ENCODE data around the gene UBA5. TPM values are rescaled to one million over a fixed set of nuclear protein-coding genes. Genes with fewer than 3 reads are reported as not detected.

Gene UBA5
- total and polyA plus RNA-seq, 8 donors: 32.2 to 49.0 (median 37.7) TPM

DNA sequence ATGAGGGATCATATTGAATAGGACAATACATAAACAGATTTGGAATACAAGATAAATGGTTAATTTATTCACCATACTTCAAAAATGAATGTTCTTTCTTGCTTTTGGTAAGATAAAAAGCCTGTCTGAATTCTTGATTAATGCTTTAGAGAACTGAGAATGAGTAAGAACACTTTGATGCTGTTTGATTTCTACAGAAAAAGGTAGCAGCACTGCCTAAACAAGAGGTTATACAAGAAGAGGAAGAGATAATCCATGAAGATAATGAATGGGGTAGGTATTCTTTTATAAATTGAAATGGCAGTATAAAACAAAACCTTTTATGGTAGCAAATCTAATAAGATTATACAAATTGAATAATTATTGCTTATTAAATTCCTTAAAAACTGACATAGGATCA is 15.3 kb downstream of the UBA5 start:
- Histone ChIP-seq H3K4me1 (peaks cover 0 to 5% (median 0%) of the 10 kb centered on the region in 3 donors), H3K9me3 (no peaks in the 10 kb centered on the region), H3K27me3 (no peaks in the 10 kb centered on the region), H3K27ac (no peak overlapping the region), H3K4me3 (no peak overlapping the region), H3K36me3 (peaks cover 0 to 53% (median 13%) of the 10 kb centered on the region in 3 donors)
- DNase-seq: no peak
- no peak for FAIRE-seq
- intact Hi-C loops (cut with DNase I): no loop called here
- ATAC-seq: no peak
- TF ChIP-seq CTCF (IDR thresholded peaks at IDR 0.05): no peak

DNA sequence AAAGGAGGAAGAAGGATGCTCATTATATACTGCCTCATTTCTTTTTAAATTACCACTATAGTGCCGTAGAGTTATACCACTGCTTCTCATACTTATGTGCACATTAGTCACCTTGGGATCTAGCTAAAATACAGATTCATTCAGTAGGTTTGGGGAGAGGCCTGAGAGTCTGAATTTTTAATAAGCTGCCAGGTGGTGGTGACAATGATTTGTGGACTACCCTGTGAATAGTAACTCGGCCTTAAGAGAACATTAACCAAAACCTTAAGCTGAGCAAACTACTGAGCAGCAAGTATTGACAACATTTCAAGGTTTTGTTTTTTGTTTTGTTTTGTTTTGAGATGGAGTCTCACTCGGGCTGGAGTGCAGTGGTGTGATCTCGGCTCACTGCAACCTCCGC is 19.8 kb downstream of the UBA5 start:
- no peak overlapping the region for H3K4me3 ChIP-seq
- no peaks in the 10 kb centered on the region for H3K9me3 ChIP-seq
- H3K4me1 ChIP-seq: no peaks in the 10 kb centered on the region
- FAIRE-seq (no peak), ATAC-seq (peak in 1 of 4 donors; percentile 39), DNase-seq (no peak)
- intact Hi-C loops (cut with DNase I): no loop called here
- H3K27ac ChIP-seq: no peak overlapping the region
- no peak for TF ChIP-seq CTCF (IDR thresholded peaks at IDR 0.05)
- 63 to 69% methylated on average over 5 of the region's 5 CpGs for WGBS, 2 donors
- no peaks in the 10 kb centered on the region for H3K27me3 ChIP-seq
- H3K36me3 ChIP-seq: peaks cover 0 to 22% (median 9%) of the 10 kb centered on the region in 3 donors

GRCh38 chr3:132681421-132681820 is 21.3 kb downstream of the UBA5 start:
- no peak for ATAC-seq
- Histone ChIP-seq H3K4me1 (no peaks in the 10 kb centered on the region), H3K27me3 (no peaks in the 10 kb centered on the region), H3K27ac (no peak overlapping the region), H3K4me3 (no peak overlapping the region), H3K9me3 (no peaks in the 10 kb centered on the region), H3K36me3 (peaks cover 0 to 12% (median 6%) of the 10 kb centered on the region in 3 donors)
- 95 to 98% methylated on average over 3 of the region's 3 CpGs for WGBS, 2 donors
- TF ChIP-seq CTCF (IDR thresholded peaks at IDR 0.05): no peak
- intact Hi-C loops (cut with DNase I): no loop called here
- FAIRE-seq: no peak
- no peak for DNase-seq

DNA sequence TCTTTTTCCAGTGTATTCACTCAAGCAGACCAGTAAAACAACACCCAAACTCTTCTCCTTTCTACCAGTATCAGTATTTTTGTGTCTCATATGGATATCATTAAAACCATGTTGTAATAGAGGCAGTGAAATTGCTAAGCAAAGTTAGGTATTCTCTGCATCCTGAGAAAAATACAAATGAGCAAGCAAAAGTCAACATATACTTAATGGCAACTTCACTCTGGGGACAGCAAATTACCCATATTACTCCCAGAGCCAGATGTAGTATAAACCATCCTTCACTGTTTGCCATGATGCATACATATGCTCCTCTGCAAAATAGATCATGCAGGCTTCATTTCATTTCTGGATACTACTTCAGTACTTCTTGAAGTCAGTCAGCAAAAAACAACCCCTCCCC is 22.1 kb downstream of the UBA5 start:
- peaks cover 0 to 8% (median 6%) of the 10 kb centered on the region in 3 donors for H3K36me3 ChIP-seq
- H3K9me3 ChIP-seq: no peaks in the 10 kb centered on the region
- no peak for DNase-seq
- no peaks in the 10 kb centered on the region for H3K27me3 ChIP-seq
- no peak for FAIRE-seq
- no peaks in the 10 kb centered on the region for H3K4me1 ChIP-seq
- H3K27ac ChIP-seq: no peak overlapping the region
- no peak for ATAC-seq
- no peak overlapping the region for H3K4me3 ChIP-seq
- TF ChIP-seq CTCF (IDR thresholded peaks at IDR 0.05): no peak
- intact Hi-C loops (cut with DNase I): no loop called here

DNA sequence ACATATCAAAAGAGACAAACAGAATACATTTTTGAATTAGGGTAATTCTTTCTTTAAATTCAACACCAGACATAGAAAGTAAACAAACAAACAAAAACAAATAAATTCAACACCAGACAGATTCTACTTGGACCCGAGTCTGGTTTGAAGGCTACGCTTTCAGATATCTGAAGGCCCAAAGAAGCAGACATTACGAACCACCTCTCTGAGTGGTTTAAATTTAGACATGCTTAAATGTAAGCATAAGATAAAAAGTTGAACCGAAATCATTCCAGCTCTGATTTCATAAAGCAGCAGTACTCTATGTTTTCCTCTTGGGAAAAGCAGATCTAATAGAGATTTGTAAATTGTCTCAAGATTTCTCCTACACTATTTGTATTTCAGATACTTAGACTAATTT is 29.9 kb downstream of the UBA5 start:
- TF ChIP-seq CTCF (IDR thresholded peaks at IDR 0.05): no peak
- no peaks in the 10 kb centered on the region for H3K9me3 ChIP-seq
- DNase-seq: no peak
- 82% methylated on average over 4 of the region's 4 CpGs for WGBS, 2 donors
- no peak overlapping the region for H3K4me3 ChIP-seq
- peaks cover 0 to 50% (median 10%) of the 10 kb centered on the region in 3 donors for H3K36me3 ChIP-seq
- ATAC-seq: no peak
- no peaks in the 10 kb centered on the region for H3K27me3 ChIP-seq
- no peaks in the 10 kb centered on the region for H3K4me1 ChIP-seq
- no peak overlapping the region for H3K27ac ChIP-seq
- intact Hi-C loops (cut with DNase I): no loop called here
- no peak for FAIRE-seq

Data from pancreas (tissue), 10 donors.